ENCODE data around the gene SLC11A2. TPM values are rescaled to one million over a fixed set of nuclear protein-coding genes. Genes with fewer than 3 reads are reported as not detected.

The SLC11A2 gene
- total RNA-seq, 2 donors from 2014 or later = 61.8 to 64.5 TPM

- peak; percentile 69 to 90 (median 90) for TF ChIP-seq CTCF (IDR thresholded peaks at IDR 0.05)
- peak; percentile 97 for TF ChIP-seq POLR2AphosphoS5 (IDR thresholded peaks at IDR 0.05)
- TF ChIP-seq POLR2A (IDR thresholded peaks at IDR 0.05) = peak; percentile 55
- H3K27ac ChIP-seq = peak within 1 kb of the TSS; percentile 85 to 89
- DNase-seq (ENCODE audit: low spot score) = peak; percentile 96
- H3K4me1 ChIP-seq (replicated peaks) = peaks cover 7% of the 10 kb centered on the region
- WGBS = 4% methylated on average over 50 of the region's 51 CpGs
- peak within 1 kb of the TSS; percentile 66 to 76 for H3K4me3 ChIP-seq
- intact Hi-C loops (cut with DNase I) = loop anchor here (5.0 to 10.0 kb wide), 2 partner anchors 34 to 167 kb away; partner anchors contain the start of genes CSRNP2 and POU6F1
- H3K9me3 ChIP-seq = no peaks in the 10 kb centered on the region
- H3K36me3 ChIP-seq = no peaks in the 10 kb centered on the region
- H3K27me3 ChIP-seq (replicated peaks; ENCODE audit: insufficient read depth) = no peaks in the 10 kb centered on the region
Observed at GRCh38 chr12:51047655-51048540, 21.7 kb upstream of the SLC11A2 start, which contains the start of gene LETMD1. Gene LETMD1 (plus strand): TSS chr12:51048327. CDS start chr12:51048357, 30 bp downstream.

GRCh38 chr12:51036279-51036678, 10.1 kb upstream of the SLC11A2 start:
- Histone ChIP-seq H3K27me3 (replicated peaks; ENCODE audit: insufficient read depth) (no peaks in the 10 kb centered on the region), H3K4me1 (replicated peaks) (no peaks in the 10 kb centered on the region), H3K27ac (no peak overlapping the region), H3K4me3 (no peak overlapping the region), H3K36me3 (no peaks in the 10 kb centered on the region), H3K9me3 (no peaks in the 10 kb centered on the region)
- WGBS = 75% methylated on average over 3 of the region's 3 CpGs
- TF ChIP-seq POLR2AphosphoS5 (IDR thresholded peaks at IDR 0.05) (no peak), CTCF (IDR thresholded peaks at IDR 0.05) (no peak), POLR2A (IDR thresholded peaks at IDR 0.05) (no peak)
- intact Hi-C loops (cut with DNase I) = no loop called here
- no peak for DNase-seq (ENCODE audit: low spot score)

GRCh38 chr12:51033457-51034089, 7.4 kb upstream of the SLC11A2 start:
- DNase-seq (ENCODE audit: low spot score) = no peak
- Histone ChIP-seq H3K4me1 (replicated peaks) (no peaks in the 10 kb centered on the region), H3K36me3 (no peaks in the 10 kb centered on the region), H3K9me3 (no peaks in the 10 kb centered on the region), H3K4me3 (no peak overlapping the region), H3K27me3 (replicated peaks; ENCODE audit: insufficient read depth) (no peaks in the 10 kb centered on the region), H3K27ac (no peak overlapping the region)
- 96% methylated on average over 4 of the region's 4 CpGs for WGBS
- TF ChIP-seq CTCF (IDR thresholded peaks at IDR 0.05) = no peak
- no peak for TF ChIP-seq POLR2A (IDR thresholded peaks at IDR 0.05)
- TF ChIP-seq POLR2AphosphoS5 (IDR thresholded peaks at IDR 0.05) = no peak
- intact Hi-C loops (cut with DNase I) = no loop called here

- intact Hi-C loops (cut with DNase I) = no loop called here
- DNase-seq (ENCODE audit: low spot score) = no peak
- Histone ChIP-seq H3K27ac (no peak overlapping the region), H3K36me3 (no peaks in the 10 kb centered on the region), H3K27me3 (replicated peaks; ENCODE audit: insufficient read depth) (no peaks in the 10 kb centered on the region), H3K4me1 (replicated peaks) (no peaks in the 10 kb centered on the region), H3K9me3 (no peaks in the 10 kb centered on the region), H3K4me3 (no peak overlapping the region)
- WGBS = 87% methylated on average over 2 of the region's 2 CpGs
- no peak for TF ChIP-seq CTCF (IDR thresholded peaks at IDR 0.05)
- no peak for TF ChIP-seq POLR2AphosphoS5 (IDR thresholded peaks at IDR 0.05)
- TF ChIP-seq POLR2A (IDR thresholded peaks at IDR 0.05) = no peak
Observed at GRCh38 chr12:51033048-51033447, 6.9 kb upstream of the SLC11A2 start.
